MM.1S (cell line): ENCODE measurements around the gene AGAP1.

Experiments used
- DNase-seq: peaks from one replicate; pipeline ENCODE4 v3.0.0-alpha.2; 2015
- H2AFZ ChIP-seq: fragments of 300-600 bp; sonication (generic); 2 replicates; pipeline ENCODE4 v1.6.0; 2016; ENCODE audit warnings: antibody characterized with exemption, low read length
- H3F3A ChIP-seq: fragments of 300-600 bp; sonication (generic); 2 replicates; pipeline ENCODE4 v1.6.1; 2016; ENCODE audit warnings: mild to moderate bottlenecking, antibody characterized with exemption, low read length, moderate library complexity, mixed read lengths; ENCODE audit not compliant: insufficient read depth
- H3K27ac ChIP-seq: fragments of 300-600 bp; sonication (generic); 2 replicates; pipeline ENCODE4 v1.5.1; 2016; ENCODE audit warnings: mild to moderate bottlenecking, low read length
- H3K27me3 ChIP-seq: fragments of 300-600 bp; sonication (generic); replicated peaks from 2 replicates; pipeline ENCODE4 v1.6.0; 2016; ENCODE audit warnings: low read length; ENCODE audit not compliant: insufficient read depth
- H3K36me3 ChIP-seq: fragments of 300-600 bp; sonication (generic); replicated peaks from 2 replicates; pipeline ENCODE4 v1.6.1; 2016; ENCODE audit warnings: mild to moderate bottlenecking, low read length, mixed read lengths; ENCODE audit not compliant: insufficient read depth
- H3K4me1 ChIP-seq: fragments of 300-600 bp; sonication (generic); 2 replicates; pipeline ENCODE4 v1.6.1; 2016; ENCODE audit warnings: low read length, mixed read lengths
- H3K4me2 ChIP-seq: fragments of 300-600 bp; sonication (generic); 2 replicates; pipeline ENCODE4 v1.6.0; 2016; ENCODE audit warnings: low read depth, low read length
- H3K4me3 ChIP-seq: fragments of 300-600 bp; sonication (generic); 2 replicates; pipeline ENCODE4 v1.5.1; 2016; ENCODE audit warnings: low read length, mixed read lengths
- H3K79me2 ChIP-seq: fragments of 300-600 bp; sonication (generic); 2 replicates; pipeline ENCODE4 v1.6.1; 2016; ENCODE audit warnings: mixed run types, low read length, mixed read lengths
- H3K9ac ChIP-seq: fragments of 300-600 bp; sonication (generic); 2 replicates; pipeline ENCODE4 v1.6.1; 2016; ENCODE audit warnings: low read length, mixed read lengths
- H3K9me2 ChIP-seq: fragments of 300-600 bp; sonication (generic); replicated peaks from 2 replicates; pipeline ENCODE4 v1.6.1; 2016; ENCODE audit warnings: mild to moderate bottlenecking, low read length, mixed read lengths; ENCODE audit not compliant: insufficient read depth
- H3K9me3 ChIP-seq: fragments of 300-600 bp; sonication (generic); replicated peaks from 2 replicates; pipeline ENCODE4 v1.6.1; 2016; ENCODE audit warnings: mild to moderate bottlenecking, low read length, mixed read lengths; ENCODE audit not compliant: insufficient read depth
- H4K20me1 ChIP-seq: fragments of 300-600 bp; sonication (generic); 2 replicates; pipeline ENCODE4 v1.6.1; 2016; ENCODE audit warnings: mild to moderate bottlenecking, low read length, moderate library complexity, mixed read lengths; ENCODE audit not compliant: insufficient read depth
- CTCF ChIP-seq: fragments of 300-600 bp; sonication (generic); IDR thresholded peaks from 2 replicates; pipeline ENCODE4 v1.5.1; 2016; ENCODE audit warnings: antibody characterized with exemption, low read length, mixed read lengths
- EZH2 ChIP-seq: fragments of 300-600 bp; sonication (generic); optimal IDR thresholded peaks from 2 replicates; pipeline ENCODE3; 2017; ENCODE audit warnings: low read depth, mild to moderate bottlenecking, antibody characterized with exemption, low read length, mixed read lengths
- EZH2phosphoT487 ChIP-seq: fragments of 300-600 bp; sonication (generic); IDR thresholded peaks from 2 replicates; pipeline ENCODE4 v1.6.1; 2018; ENCODE audit warnings: antibody characterized with exemption, low read length

Gene AGAP1

GRCh38 chr2:235968616-235969324 lies 474.9 kb downstream of the AGAP1 start:
- Histone ChIP-seq H3K27me3 (no peaks in the 10 kb centered on the region), H3K4me2 (no peak overlapping the region), H3K9ac (no peak overlapping the region), H3K9me3 (no peaks in the 10 kb centered on the region), H2AFZ (no peak overlapping the region), H3K4me3 (no peak overlapping the region), H3K27ac (no peak overlapping the region), H4K20me1 (no peaks in the 10 kb centered on the region), H3K36me3 (no peaks in the 10 kb centered on the region), H3K4me1 (no peaks in the 10 kb centered on the region), H3K79me2 (no peaks in the 10 kb centered on the region), H3K9me2 (no peaks in the 10 kb centered on the region), H3F3A (no peaks in the 10 kb centered on the region)
- TF ChIP-seq CTCF (no peak), EZH2phosphoT487 (no peak), EZH2 (no peak)
- no peak for DNase-seq

DNA sequence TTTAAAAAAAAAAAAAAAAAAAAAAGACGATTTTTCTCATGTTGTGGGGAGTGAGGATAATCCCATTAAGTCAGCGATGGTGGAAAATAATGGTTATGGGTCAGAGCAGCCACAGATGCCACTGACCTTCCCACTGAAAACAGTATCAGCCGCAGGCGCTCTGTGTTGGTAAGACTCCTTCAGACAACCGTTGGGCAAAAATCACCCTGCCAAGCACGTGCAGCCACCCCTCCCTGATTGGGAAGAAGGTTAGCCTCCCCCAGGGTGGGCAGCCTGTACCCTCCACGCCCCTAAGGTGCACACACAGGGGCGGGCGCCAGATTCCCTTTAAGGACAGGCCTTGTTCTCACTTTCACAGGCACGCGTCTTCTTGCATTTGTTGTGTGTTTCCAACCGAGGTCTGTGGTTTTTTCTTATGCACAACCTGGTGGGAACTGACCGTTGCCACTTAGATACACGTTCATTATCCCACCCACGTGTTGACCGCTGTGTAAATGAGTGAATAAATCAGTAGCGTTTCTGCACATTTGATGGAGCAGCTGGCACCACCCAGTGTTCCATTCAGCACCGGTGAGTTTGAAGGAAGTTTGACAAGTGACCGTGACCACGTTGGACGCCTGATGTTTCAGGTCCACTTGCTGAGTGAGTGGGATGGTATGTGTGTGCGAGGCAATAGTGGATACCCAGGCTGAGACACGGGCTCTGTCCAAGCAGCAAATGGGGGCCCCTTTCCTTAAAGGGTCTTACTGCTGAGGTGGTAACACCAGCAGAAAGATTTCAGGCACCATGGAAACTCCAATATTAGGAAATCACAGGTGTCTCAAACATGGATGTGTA lies 476.6 kb downstream of the AGAP1 start:
- H3K4me3 ChIP-seq: no peak overlapping the region
- no peaks in the 10 kb centered on the region for H3K36me3 ChIP-seq
- no peaks in the 10 kb centered on the region for H4K20me1 ChIP-seq
- no peak overlapping the region for H3K4me2 ChIP-seq
- H3F3A ChIP-seq: no peaks in the 10 kb centered on the region
- no peaks in the 10 kb centered on the region for H3K9me2 ChIP-seq
- H3K9me3 ChIP-seq: no peaks in the 10 kb centered on the region
- no peaks in the 10 kb centered on the region for H3K27me3 ChIP-seq
- no peak overlapping the region for H3K9ac ChIP-seq
- H3K4me1 ChIP-seq: no peaks in the 10 kb centered on the region
- H3K79me2 ChIP-seq: no peaks in the 10 kb centered on the region
- no peak for DNase-seq
- no peak overlapping the region for H2AFZ ChIP-seq
- TF ChIP-seq CTCF (no peak), EZH2 (no peak), EZH2phosphoT487 (no peak)
- no peak overlapping the region for H3K27ac ChIP-seq

GRCh38 chr2:235976516-235976915 lies 482.7 kb downstream of the AGAP1 start:
- H3K27ac ChIP-seq: no peak overlapping the region
- H2AFZ ChIP-seq: no peak overlapping the region
- H3K36me3 ChIP-seq: no peaks in the 10 kb centered on the region
- no peaks in the 10 kb centered on the region for H3K9me2 ChIP-seq
- H3K9me3 ChIP-seq: no peaks in the 10 kb centered on the region
- no peaks in the 10 kb centered on the region for H3F3A ChIP-seq
- H3K79me2 ChIP-seq: no peaks in the 10 kb centered on the region; the same call in 1 of the 2 replicates
- no peak for DNase-seq
- H3K4me3 ChIP-seq: no peak overlapping the region
- H3K9ac ChIP-seq: no peak overlapping the region
- H3K27me3 ChIP-seq: no peaks in the 10 kb centered on the region
- no peaks in the 10 kb centered on the region for H4K20me1 ChIP-seq
- H3K4me2 ChIP-seq: no peak overlapping the region
- no peak for TF ChIP-seq EZH2
- TF ChIP-seq EZH2phosphoT487: no peak
- TF ChIP-seq CTCF: no peak
- no peaks in the 10 kb centered on the region for H3K4me1 ChIP-seq
